ENCODE data around the gene AVPR2.

DNA sequence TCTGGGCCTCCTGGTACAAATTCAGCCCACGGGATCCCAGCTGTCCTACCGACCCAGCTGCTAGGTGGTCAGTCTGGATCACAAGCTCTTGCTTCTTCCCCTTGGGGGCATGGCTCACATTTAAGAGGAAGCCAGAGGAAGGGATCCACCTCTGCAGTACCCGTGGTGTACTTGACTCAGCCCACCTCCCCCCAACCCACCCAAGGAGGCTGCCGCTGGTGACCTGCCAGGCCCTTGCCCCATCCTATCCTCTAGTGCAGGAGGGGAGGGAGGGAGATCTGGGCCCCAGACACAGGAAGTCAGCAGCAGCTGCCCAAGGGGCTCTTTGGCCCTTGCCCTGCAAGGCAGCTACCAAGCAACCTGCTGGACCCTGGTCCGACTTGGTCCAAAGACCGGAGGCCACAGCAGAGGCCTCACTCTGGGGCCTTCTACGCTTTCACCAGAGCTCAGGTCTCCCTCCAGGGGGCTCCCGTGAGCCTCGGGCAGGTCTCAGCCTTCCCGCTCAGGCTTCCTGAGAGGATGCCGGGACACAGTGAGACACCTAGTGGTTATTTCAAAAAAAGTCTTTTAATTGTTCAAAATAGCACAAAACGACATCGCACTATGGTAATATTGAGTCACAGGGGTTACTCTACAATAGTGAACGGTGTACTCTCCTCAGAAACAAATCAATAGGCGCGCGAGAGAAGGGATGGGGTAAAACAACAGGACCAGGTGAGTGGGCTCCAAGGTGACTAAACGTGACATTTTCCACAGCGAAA lies 42.7 kb downstream of the AVPR2 start:
- TF ChIP-seq, protein P1, sequence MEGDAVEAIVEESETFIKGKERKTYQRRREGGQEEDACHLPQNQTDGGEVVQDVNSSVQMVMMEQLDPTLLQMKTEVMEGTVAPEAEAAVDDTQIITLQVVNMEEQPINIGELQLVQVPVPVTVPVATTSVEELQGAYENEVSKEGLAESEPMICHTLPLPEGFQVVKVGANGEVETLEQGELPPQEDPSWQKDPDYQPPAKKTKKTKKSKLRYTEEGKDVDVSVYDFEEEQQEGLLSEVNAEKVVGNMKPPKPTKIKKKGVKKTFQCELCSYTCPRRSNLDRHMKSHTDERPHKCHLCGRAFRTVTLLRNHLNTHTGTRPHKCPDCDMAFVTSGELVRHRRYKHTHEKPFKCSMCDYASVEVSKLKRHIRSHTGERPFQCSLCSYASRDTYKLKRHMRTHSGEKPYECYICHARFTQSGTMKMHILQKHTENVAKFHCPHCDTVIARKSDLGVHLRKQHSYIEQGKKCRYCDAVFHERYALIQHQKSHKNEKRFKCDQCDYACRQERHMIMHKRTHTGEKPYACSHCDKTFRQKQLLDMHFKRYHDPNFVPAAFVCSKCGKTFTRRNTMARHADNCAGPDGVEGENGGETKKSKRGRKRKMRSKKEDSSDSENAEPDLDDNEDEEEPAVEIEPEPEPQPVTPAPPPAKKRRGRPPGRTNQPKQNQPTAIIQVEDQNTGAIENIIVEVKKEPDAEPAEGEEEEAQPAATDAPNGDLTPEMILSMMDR (IDR thresholded peaks at IDR 0.05) = peak; percentile 90
- no peak for TF ChIP-seq ZFX (IDR thresholded peaks at IDR 0.05; ENCODE audit: borderline replicate concordance)

Data from 22Rv1 (cell line).